Aorta (tissue), 5 donors: ENCODE measurements around the gene P2RX5. TPM values are rescaled to one million over a fixed set of nuclear protein-coding genes. Genes with fewer than 3 reads are reported as not detected.
A peak's percentile ranks its signal among the peaks of the same experiment; 100 is the strongest.

ENCODE experiments used
- ATAC-seq: fragments of 200-7000 bp; cut with Tn5 transposase; one replicate; pipeline ENCODE4 v1.9.1; 2022; ENCODE audit warnings: moderate library complexity; ENCODE audit not compliant: low FRiP score
- DNase-seq, 2 donors: peaks; one replicate each; pipeline ENCODE4 v3.0.0-alpha.2; 2020
- H3K27ac ChIP-seq, 2 donors: one replicate each; pipeline ENCODE4 v1.5.1; 2013; ENCODE audit warnings: low read length in 2 of 2, mild to moderate bottlenecking in 2 of 2, moderate library complexity in 2 of 2, control low read depth in 1 of 2, inconsistent platforms in 1 of 2, low read depth in 1 of 2
- H3K27me3 ChIP-seq, 2 donors: one replicate each; pipeline ENCODE4 v1.6.1; 2013; ENCODE audit warnings: control low read depth in 1 of 2, low read length in 1 of 2, mild to moderate bottlenecking in 1 of 2, moderate library complexity in 1 of 2; ENCODE audit not compliant: insufficient read depth in 2 of 2, control insufficient read depth in 1 of 2
- H3K36me3 ChIP-seq, 2 donors: one replicate each; pipeline ENCODE4 v1.6.1; 2013; ENCODE audit warnings: control low read depth in 1 of 2, low read length in 1 of 2, mild to moderate bottlenecking in 1 of 2; ENCODE audit not compliant: insufficient read depth in 2 of 2, control insufficient read depth in 1 of 2
- H3K4me1 ChIP-seq, 2 donors: one replicate each; pipeline ENCODE4 v1.6.1; 2013; ENCODE audit warnings: low read length in 2 of 2, control low read depth in 1 of 2, mild to moderate bottlenecking in 1 of 2, moderate library complexity in 1 of 2; ENCODE audit not compliant: insufficient read depth in 2 of 2, control insufficient read depth in 1 of 2
- H3K4me3 ChIP-seq, 2 donors: one replicate each; pipeline ENCODE4 v1.5.1; 2013; ENCODE audit warnings: low read length in 2 of 2, control low read depth in 1 of 2, mild to moderate bottlenecking in 1 of 2
- H3K9me3 ChIP-seq: one replicate; pipeline ENCODE4 v1.6.1; 2013; ENCODE audit warnings: mild to moderate bottlenecking, low read length; ENCODE audit not compliant: control insufficient read depth
- WGBS, 2 donors: extraction: QIAGEN DNeasy Blood & Tissue Kit; methylation state at CpG; one replicate each; pipeline ENCODE4 v1.1.7; 2013; 5-methylcytosine and 5-hydroxymethylcytosine counted together
- intact Hi-C, 2 donors: fragments of 100-400 bp; cut with DNase I; formaldehyde crosslinking; loops; one replicate each; pipeline versions ENCODE4 v1.14.2 to v1.15.0; 2022
- polyA plus RNA-seq, 2 donors: library from polyadenylated mRNA; stranded (reverse); fragments of 200-250 nt; gene quantifications; one replicate each; pipeline ENCODE4 v1.2.3, GENCODE V29; 2013
- total RNA-seq, 2 donors: library from RNA; stranded (reverse); fragmentation: NEBNext Ultra II Directional; extraction: Animal tissue kit (Norgen Biotek cat#: 25700); gene quantifications; one replicate each; pipeline ENCODE4 v1.2.1, GENCODE V29; 2021
- donor health status: healthy with polysubstance abuse.
- donor health status: Bipolar disorder and iron deficiency.
- donor health status: DM: no; HTN: no; CAD: no.
- donor health status: DM: no; HTN: no; CAD: no.
- donor health status: DM: yes; HTN: yes; CAD: no.

P2RX5 gene
- total and polyA plus RNA-seq, 4 donors, result 0.61 to 4.9 (median 1.2) TPM

GRCh38 chr17:3630781-3631180 is 65.2 kb downstream of the P2RX5 start:
- intact Hi-C loops, result no loop called here
- no peak for ATAC-seq
- no peaks in the 10 kb centered on the region for H3K9me3 ChIP-seq
- H3K27ac ChIP-seq, result no peak overlapping the region
- no peaks in the 10 kb centered on the region for H3K4me1 ChIP-seq
- H3K4me3 ChIP-seq, result no peak overlapping the region
- peak in 1 of 2 donors; percentile 32 for DNase-seq
- WGBS, 2 donors, result 90% methylated on average over 10 of the region's 10 CpGs
- H3K36me3 ChIP-seq, result no peaks in the 10 kb centered on the region
- no peaks in the 10 kb centered on the region for H3K27me3 ChIP-seq

GRCh38 chr17:3627769-3628167 is 68.2 kb downstream of the P2RX5 start:
- intact Hi-C loops, result no loop called here
- Histone ChIP-seq H3K27me3 (no peaks in the 10 kb centered on the region), H3K4me1 (no peaks in the 10 kb centered on the region), H3K9me3 (no peaks in the 10 kb centered on the region), H3K4me3 (no peak overlapping the region), H3K36me3 (peaks cover 0 to 6% of the 10 kb centered on the region in 2 donors), H3K27ac (no peak overlapping the region)
- 92 to 93% methylated on average over 11 of the region's 11 CpGs for WGBS, 2 donors
- no peak for DNase-seq
- ATAC-seq, result no peak

- intact Hi-C loops, result no loop called here
- 75 to 83% methylated on average over 16 of the region's 16 CpGs for WGBS, 2 donors
- H3K36me3 ChIP-seq, result peaks cover 0 to 6% of the 10 kb centered on the region in 2 donors
- no peaks in the 10 kb centered on the region for H3K27me3 ChIP-seq
- H3K27ac ChIP-seq, result no peak overlapping the region
- no peak overlapping the region for H3K4me3 ChIP-seq
- ATAC-seq (no peak), DNase-seq (no peak)
- no peaks in the 10 kb centered on the region for H3K9me3 ChIP-seq
- H3K4me1 ChIP-seq, result no peaks in the 10 kb centered on the region
Measured at GRCh38 chr17:3626831-3627768, 68.9 kb downstream of the P2RX5 start.

Other genes starting within 250 kb of the P2RX5 start
- gene SPATA22, start 224.3 kb downstream of the P2RX5 start, total RNA-seq, result 1 to 10 TPM in 1 of 2 donors, not detected in 1; 1.4 TPM
- gene SPATA22, start 224.3 kb downstream of the P2RX5 start, polyA plus RNA-seq, result under 1 TPM in 1 of 2 donors, not detected in 1; 0.67 TPM
- gene ASPA, start 220.2 kb downstream of the P2RX5 start, total RNA-seq, result 1 to 10 TPM; 3.2 to 6.6 TPM
- 1 to 10 TPM in 1 of 2 donors, under 1 TPM in 1; 0.10 to 4.5 TPM for gene ASPA, start 220.2 kb downstream of the P2RX5 start, polyA plus RNA-seq
- 1 to 10 TPM in 1 of 2 donors, under 1 TPM in 1; 0.49 to 2.0 TPM for gene TRPV3, start 138.3 kb downstream of the P2RX5 start, total RNA-seq
- gene TRPV3, start 138.3 kb downstream of the P2RX5 start, polyA plus RNA-seq, result under 1 TPM in 1 of 2 donors, not detected in 1; 0.75 TPM
- 1 to 10 TPM; 3.7 to 9.5 TPM for gene TRPV1, start 86.7 kb downstream of the P2RX5 start, total RNA-seq
- gene TRPV1, start 86.7 kb downstream of the P2RX5 start, polyA plus RNA-seq, result 1 to 10 TPM; 1.9 to 2.6 TPM
- 10 to 100 TPM in 1 of 2 donors, 1 to 10 TPM in 1; 7.4 to 15.8 TPM for gene SHPK, start 59.9 kb downstream of the P2RX5 start, total RNA-seq
- 1 to 10 TPM; 4.3 to 6.8 TPM for gene SHPK, start 59.9 kb downstream of the P2RX5 start, polyA plus RNA-seq
- 10 to 100 TPM; 10.8 to 13.8 TPM for gene CTNS, start 59.4 kb downstream of the P2RX5 start, total RNA-seq
- gene CTNS, start 59.4 kb downstream of the P2RX5 start, polyA plus RNA-seq, result 10 to 100 TPM in 1 of 2 donors, 1 to 10 TPM in 1; 4.4 to 12.0 TPM
- gene TAX1BP3, start 27.6 kb downstream of the P2RX5 start, total RNA-seq, result 100 to 1,000 TPM; 101 to 108 TPM
- 100 to 1,000 TPM in 1 of 2 donors, 10 to 100 TPM in 1; 93.2 to 155 TPM for gene TAX1BP3, start 27.6 kb downstream of the P2RX5 start, polyA plus RNA-seq
- 10 to 100 TPM; 19.2 to 25.7 TPM for gene EMC6, start 27.3 kb downstream of the P2RX5 start, total RNA-seq
- 10 to 100 TPM; 33.1 to 48.5 TPM for gene EMC6, start 27.3 kb downstream of the P2RX5 start, polyA plus RNA-seq
- gene HASPIN, start 27.7 kb upstream of the P2RX5 start, total RNA-seq, result under 1 TPM; 0.13 to 0.27 TPM
- not detected for gene HASPIN, start 27.7 kb upstream of the P2RX5 start, polyA plus RNA-seq
- gene ITGAE, start 105.0 kb upstream of the P2RX5 start, total RNA-seq, result 10 to 100 TPM; 16.0 to 20.5 TPM
- gene ITGAE, start 105.0 kb upstream of the P2RX5 start, polyA plus RNA-seq, result 10 to 100 TPM; 35.4 to 57.0 TPM
- 10 to 100 TPM; 28.2 to 36.9 TPM for gene NCBP3, start 150.1 kb upstream of the P2RX5 start, total RNA-seq
- gene NCBP3, start 150.1 kb upstream of the P2RX5 start, polyA plus RNA-seq, result 10 to 100 TPM in 1 of 2 donors, 1 to 10 TPM in 1; 6.5 to 19.0 TPM
- gene CAMKK1, start 196.9 kb upstream of the P2RX5 start, total RNA-seq, result 10 to 100 TPM in 1 of 2 donors, 1 to 10 TPM in 1; 5.1 to 11.2 TPM
- gene CAMKK1, start 196.9 kb upstream of the P2RX5 start, polyA plus RNA-seq, result 1 to 10 TPM; 1.6 to 4.2 TPM
- 1 to 10 TPM; 3.5 to 4.7 TPM for gene P2RX1, start 220.3 kb upstream of the P2RX5 start, total RNA-seq
- 1 to 10 TPM in 1 of 2 donors, under 1 TPM in 1; 0.50 to 1.6 TPM for gene P2RX1, start 220.3 kb upstream of the P2RX5 start, polyA plus RNA-seq